GM12864 (cell line): ENCODE measurements around the gene LCE6A.

Source experiments
- DNase-seq: peaks from one replicate; pipeline ENCODE4 v3.0.0-alpha.2; 2011; ENCODE audit warnings: low read depth
- H3K4me3 ChIP-seq: 2 replicates; pipeline ENCODE4 v1.5.1; 2011; ENCODE audit warnings: mild to moderate bottlenecking, low read depth, low read length, control low read depth
- TF ChIP-seq, protein P1 (sequence below): IDR thresholded peaks from 2 replicates; pipeline ENCODE4 v1.5.1; 2011; ENCODE audit warnings: low read depth, mild to moderate bottlenecking, moderate library complexity, low read length, control low read depth, inconsistent platforms; ENCODE audit errors: missing control alignments

LCE6A gene

GRCh38 chr1:152870831-152871730, 28.4 kb downstream of the LCE6A start:
- TF ChIP-seq, protein P1, sequence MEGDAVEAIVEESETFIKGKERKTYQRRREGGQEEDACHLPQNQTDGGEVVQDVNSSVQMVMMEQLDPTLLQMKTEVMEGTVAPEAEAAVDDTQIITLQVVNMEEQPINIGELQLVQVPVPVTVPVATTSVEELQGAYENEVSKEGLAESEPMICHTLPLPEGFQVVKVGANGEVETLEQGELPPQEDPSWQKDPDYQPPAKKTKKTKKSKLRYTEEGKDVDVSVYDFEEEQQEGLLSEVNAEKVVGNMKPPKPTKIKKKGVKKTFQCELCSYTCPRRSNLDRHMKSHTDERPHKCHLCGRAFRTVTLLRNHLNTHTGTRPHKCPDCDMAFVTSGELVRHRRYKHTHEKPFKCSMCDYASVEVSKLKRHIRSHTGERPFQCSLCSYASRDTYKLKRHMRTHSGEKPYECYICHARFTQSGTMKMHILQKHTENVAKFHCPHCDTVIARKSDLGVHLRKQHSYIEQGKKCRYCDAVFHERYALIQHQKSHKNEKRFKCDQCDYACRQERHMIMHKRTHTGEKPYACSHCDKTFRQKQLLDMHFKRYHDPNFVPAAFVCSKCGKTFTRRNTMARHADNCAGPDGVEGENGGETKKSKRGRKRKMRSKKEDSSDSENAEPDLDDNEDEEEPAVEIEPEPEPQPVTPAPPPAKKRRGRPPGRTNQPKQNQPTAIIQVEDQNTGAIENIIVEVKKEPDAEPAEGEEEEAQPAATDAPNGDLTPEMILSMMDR, result peak; percentile 42
- DNase-seq, result no peak
- no peak overlapping the region for H3K4me3 ChIP-seq

GRCh38 chr1:152871731-152872126, 29.1 kb downstream of the LCE6A start:
- no peak overlapping the region; the same call in 1 of the 2 replicates for H3K4me3 ChIP-seq
- DNase-seq, result no peak
- TF ChIP-seq, protein P1, result no peak

DNA sequence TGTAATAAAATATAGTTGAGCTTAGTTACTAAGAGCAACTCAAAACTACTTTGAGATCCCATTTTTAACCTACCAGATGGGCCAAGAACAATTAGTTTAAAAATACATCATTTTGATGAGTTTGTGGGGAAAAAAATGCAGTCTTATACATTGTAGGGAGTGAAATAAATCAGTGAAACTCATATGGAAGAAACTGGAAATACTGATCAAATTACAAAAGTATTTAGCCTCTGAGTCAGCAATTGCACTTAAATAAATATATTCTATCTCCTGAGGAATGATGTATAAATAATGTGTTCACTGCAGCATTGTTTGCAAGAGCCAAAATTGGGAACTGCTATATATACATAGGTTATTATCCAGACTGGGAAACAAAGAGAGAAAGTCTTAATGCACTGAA, 30.8 kb downstream of the LCE6A start:
- H3K4me3 ChIP-seq, result no peak overlapping the region
- TF ChIP-seq, protein P1, result no peak
- DNase-seq, result no peak

- H3K4me3 ChIP-seq, result no peak overlapping the region
- TF ChIP-seq, protein P1, result no peak
- no peak for DNase-seq
Measured at GRCh38 chr1:152876827-152877226, 34.2 kb downstream of the LCE6A start.

DNA sequence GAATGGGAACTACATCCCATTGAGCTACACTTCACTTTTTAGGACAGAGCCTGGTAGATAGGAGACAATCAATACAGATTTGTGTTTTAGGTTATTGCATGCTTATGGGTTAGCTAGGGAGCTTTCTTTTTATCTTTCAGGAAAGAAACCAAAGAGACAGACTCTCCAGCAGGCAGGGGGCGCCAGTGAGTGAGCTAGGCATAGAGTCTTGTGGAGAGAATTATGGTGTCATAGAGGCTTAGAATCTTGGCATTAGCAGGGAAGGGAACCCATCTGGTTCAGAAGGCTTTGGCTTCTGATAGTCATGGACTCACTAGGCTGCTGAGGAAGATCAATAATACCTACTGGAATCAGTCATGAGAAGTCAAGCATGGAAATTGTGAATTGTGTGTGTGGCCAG, 35.4 kb downstream of the LCE6A start, which contains the start of gene SMCP:
Gene SMCP (plus strand): TSS at position 281 of the 400 bp plus-strand sequence. CDS start 6,101 bp downstream, outside the sequence.
- DNase-seq, result no peak
- H3K4me3 ChIP-seq, result no peak within 1 kb of the TSS
- TF ChIP-seq, protein P1, result peak; percentile 58

DNA sequence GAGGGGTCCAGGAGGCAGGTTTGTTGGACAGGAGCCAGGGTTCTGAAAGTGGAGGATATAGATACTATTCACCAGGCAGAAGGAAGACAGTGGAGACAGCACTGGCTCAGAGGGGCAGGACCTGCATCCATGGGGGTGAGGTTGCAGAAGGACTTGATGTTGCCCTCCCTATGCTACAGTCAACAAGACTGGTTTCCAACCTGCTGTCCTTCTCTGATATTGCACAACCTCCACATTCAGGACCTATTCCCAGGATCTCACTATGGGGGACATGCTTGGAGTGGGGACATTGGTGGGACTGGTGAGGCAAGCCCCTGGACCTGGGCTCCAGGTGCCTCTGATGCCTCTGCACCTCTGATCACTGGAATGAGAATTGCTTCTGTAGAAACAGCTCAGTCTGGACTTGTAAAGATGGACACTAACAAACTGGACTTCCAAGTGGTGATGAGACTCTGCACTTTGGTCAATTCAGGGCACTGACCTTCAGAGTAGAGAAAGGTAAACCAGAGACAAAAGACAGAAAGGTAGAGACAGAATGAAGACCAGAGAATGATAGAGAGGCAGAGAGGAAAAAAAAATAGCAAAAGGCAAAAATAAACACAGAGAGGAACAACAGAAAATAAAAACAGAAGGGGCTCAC, 37.0 kb downstream of the LCE6A start:
- no peak for DNase-seq
- TF ChIP-seq, protein P1, result no peak

More for the DNA sequence above, 37.0 kb downstream of the LCE6A start:
- no peak overlapping the region for H3K4me3 ChIP-seq
